ENCODE data around the gene TRIOBP. TPM values are rescaled to one million over a fixed set of nuclear protein-coding genes. Genes with fewer than 3 reads are reported as not detected.

TRIOBP gene
- total RNA-seq, 2 donors from 2014 or later: 114 to 115 TPM

DNA sequence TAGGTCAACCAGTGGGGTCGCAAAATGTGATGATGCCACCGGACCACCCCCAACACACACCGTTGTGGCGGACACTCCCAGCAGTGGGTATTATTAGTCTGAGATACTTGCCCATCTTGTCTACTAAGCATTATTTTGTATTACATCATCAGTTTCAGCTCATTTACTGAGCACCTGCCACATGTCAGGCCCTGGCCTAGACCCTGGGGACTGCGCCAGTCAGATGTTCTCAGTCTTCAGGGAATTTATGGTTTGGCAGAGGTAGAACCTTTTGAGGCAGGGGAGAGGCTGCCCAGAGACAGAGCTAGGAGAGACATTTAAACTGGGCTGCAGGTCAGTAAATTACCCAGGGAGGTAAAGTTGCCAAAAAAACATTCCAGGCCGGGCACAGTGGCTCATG is 67.8 kb downstream of the TRIOBP start:
- WGBS: 78% methylated on average over 6 of the region's 6 CpGs
- H3K36me3 ChIP-seq: no peaks in the 10 kb centered on the region

DNA sequence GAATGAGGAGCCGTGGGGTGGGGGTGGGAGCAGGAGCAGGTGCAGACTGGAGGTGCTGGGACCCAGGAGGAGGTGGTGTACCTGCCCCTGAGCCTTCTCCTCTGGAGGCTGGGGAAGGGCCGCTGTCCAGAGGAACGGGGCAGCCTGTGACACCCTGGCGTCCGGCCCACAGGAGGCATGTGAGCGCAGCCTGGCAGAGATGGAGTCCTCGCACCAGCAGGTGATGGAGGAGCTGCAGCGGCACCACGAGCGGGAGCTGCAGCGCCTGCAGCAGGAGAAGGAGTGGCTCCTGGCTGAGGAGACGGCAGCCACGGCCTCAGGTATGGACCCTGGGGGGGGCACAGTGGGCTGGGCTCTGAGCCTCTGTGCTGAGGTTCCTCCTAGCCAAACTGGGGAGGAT is 68.7 kb downstream of the TRIOBP start:
- Histone ChIP-seq H3K4me1 (replicated peaks) (no peaks in the 10 kb centered on the region), H3K27ac (no peak overlapping the region), H3K9me3 (no peaks in the 10 kb centered on the region), H3K27me3 (replicated peaks; ENCODE audit: insufficient read depth) (no peaks in the 10 kb centered on the region), H3K4me3 (no peak overlapping the region), H3K36me3 (no peaks in the 10 kb centered on the region)
- no peak for DNase-seq (ENCODE audit: low spot score)
- intact Hi-C loops (cut with DNase I): no loop called here
- 84% methylated on average over 13 of the region's 13 CpGs for WGBS
- TF ChIP-seq CTCF (IDR thresholded peaks at IDR 0.05): no peak
- TF ChIP-seq POLR2AphosphoS5 (IDR thresholded peaks at IDR 0.05): no peak

More for the DNA sequence above, 67.8 kb downstream of the TRIOBP start:
- no peak overlapping the region for H3K4me3 ChIP-seq
- H3K27me3 ChIP-seq (replicated peaks; ENCODE audit: insufficient read depth): no peaks in the 10 kb centered on the region
- no peaks in the 10 kb centered on the region for H3K4me1 ChIP-seq (replicated peaks)
- intact Hi-C loops (cut with DNase I): no loop called here
- TF ChIP-seq CTCF (IDR thresholded peaks at IDR 0.05) (no peak), POLR2AphosphoS5 (IDR thresholded peaks at IDR 0.05) (no peak), POLR2A (IDR thresholded peaks at IDR 0.05) (no peak)
- DNase-seq (ENCODE audit: low spot score): no peak
- H3K9me3 ChIP-seq: no peaks in the 10 kb centered on the region
- H3K27ac ChIP-seq: no peak overlapping the region

DNA sequence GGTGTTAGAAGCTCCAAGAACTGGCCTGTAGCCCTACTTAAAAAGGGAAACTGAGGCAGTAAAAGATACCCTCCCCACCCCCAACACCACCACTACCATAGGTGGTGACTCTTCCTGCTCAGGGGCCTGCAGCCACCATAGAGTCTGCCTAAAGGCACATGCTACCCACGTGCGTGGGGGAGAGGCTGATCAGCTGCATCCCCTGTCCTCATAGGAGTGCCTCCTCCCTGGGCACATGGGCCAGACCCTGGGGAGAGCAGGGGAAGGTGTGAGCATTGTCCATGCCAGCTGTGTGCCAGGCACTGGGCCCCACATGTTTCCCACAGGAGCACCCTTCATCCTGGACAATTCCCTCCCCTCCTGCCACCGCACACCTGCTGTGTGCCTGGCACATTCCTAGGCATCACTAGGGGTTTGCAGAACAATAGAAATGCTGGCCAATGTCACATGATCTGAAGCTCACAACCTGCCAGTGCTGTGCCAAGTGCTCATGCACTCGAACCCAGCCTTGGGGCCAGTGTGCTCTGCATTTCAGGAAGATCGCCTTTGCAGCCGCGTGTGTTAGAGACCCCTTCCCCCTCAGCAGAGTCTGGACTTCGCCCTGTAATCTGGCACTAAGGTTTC is 69.2 kb downstream of the TRIOBP start:
- Histone ChIP-seq H3K27me3 (replicated peaks; ENCODE audit: insufficient read depth) (no peaks in the 10 kb centered on the region), H3K9me3 (no peaks in the 10 kb centered on the region), H3K36me3 (no peaks in the 10 kb centered on the region), H3K4me3 (no peak overlapping the region), H3K4me1 (replicated peaks) (no peaks in the 10 kb centered on the region), H3K27ac (no peak overlapping the region)
- intact Hi-C loops (cut with DNase I): no loop called here
- TF ChIP-seq POLR2AphosphoS5 (IDR thresholded peaks at IDR 0.05): no peak
- no peak for TF ChIP-seq POLR2A (IDR thresholded peaks at IDR 0.05)
- no peak for TF ChIP-seq CTCF (IDR thresholded peaks at IDR 0.05)
- WGBS: 83% methylated on average over 8 of the region's 8 CpGs
- DNase-seq (ENCODE audit: low spot score): no peak

- peaks cover 0 to 14% of the 10 kb centered on the region in 2 donors for H3K36me3 ChIP-seq
- H3K4me3 ChIP-seq: no peak overlapping the region
- intact Hi-C loops (cut with DNase I): no loop called here
- no peak for DNase-seq (ENCODE audit: low spot score)
- 100% methylated on average over 3 of the region's 3 CpGs for WGBS
- no peak for TF ChIP-seq POLR2AphosphoS5 (IDR thresholded peaks at IDR 0.05)
- no peak for TF ChIP-seq POLR2A (IDR thresholded peaks at IDR 0.05)
- TF ChIP-seq CTCF (IDR thresholded peaks at IDR 0.05): no peak
- H3K4me1 ChIP-seq (replicated peaks): no peaks in the 10 kb centered on the region
- no peak overlapping the region for H3K27ac ChIP-seq
- no peaks in the 10 kb centered on the region for H3K9me3 ChIP-seq
- H3K27me3 ChIP-seq (replicated peaks; ENCODE audit: insufficient read depth): no peaks in the 10 kb centered on the region
Observed at GRCh38 chr22:37768273-37768672, 71.4 kb downstream of the TRIOBP start.

GRCh38 chr22:37769056-37769455 is 72.2 kb downstream of the TRIOBP start:
- intact Hi-C loops (cut with DNase I): no loop called here
- Histone ChIP-seq H3K9me3 (no peaks in the 10 kb centered on the region), H3K4me1 (replicated peaks) (no peaks in the 10 kb centered on the region), H3K4me3 (no peak overlapping the region), H3K27me3 (replicated peaks; ENCODE audit: insufficient read depth) (no peaks in the 10 kb centered on the region), H3K36me3 (peaks cover 0 to 19% of the 10 kb centered on the region in 2 donors), H3K27ac (no peak overlapping the region)
- WGBS: 97% methylated on average over 24 of the region's 24 CpGs
- no peak for DNase-seq (ENCODE audit: low spot score)
- TF ChIP-seq CTCF (IDR thresholded peaks at IDR 0.05) (no peak), POLR2AphosphoS5 (IDR thresholded peaks at IDR 0.05) (no peak), POLR2A (IDR thresholded peaks at IDR 0.05) (no peak)
